Lower leg skin (tissue), 3 donors: ENCODE results near the gene TRIM42.

ENCODE experiments used
- POLR2A ChIP-seq, 2 donors: fragments of 450-650 bp; IDR thresholded peaks; one replicate each; pipeline ENCODE4 v1.6.1; 2016 to 2017; ENCODE audit warnings: antibody characterized with exemption in 2 of 2, mild to moderate bottlenecking in 1 of 2, moderate library complexity in 1 of 2
- TF ChIP-seq, protein P1 (sequence below), 3 donors: fragments of 450-650 bp; IDR thresholded peaks; one replicate each; pipeline ENCODE4 v1.5.1; 2016; ENCODE audit warnings: antibody characterized with exemption in 3 of 3, mild to moderate bottlenecking in 3 of 3, moderate library complexity in 2 of 3

- TF ChIP-seq, protein P1, sequence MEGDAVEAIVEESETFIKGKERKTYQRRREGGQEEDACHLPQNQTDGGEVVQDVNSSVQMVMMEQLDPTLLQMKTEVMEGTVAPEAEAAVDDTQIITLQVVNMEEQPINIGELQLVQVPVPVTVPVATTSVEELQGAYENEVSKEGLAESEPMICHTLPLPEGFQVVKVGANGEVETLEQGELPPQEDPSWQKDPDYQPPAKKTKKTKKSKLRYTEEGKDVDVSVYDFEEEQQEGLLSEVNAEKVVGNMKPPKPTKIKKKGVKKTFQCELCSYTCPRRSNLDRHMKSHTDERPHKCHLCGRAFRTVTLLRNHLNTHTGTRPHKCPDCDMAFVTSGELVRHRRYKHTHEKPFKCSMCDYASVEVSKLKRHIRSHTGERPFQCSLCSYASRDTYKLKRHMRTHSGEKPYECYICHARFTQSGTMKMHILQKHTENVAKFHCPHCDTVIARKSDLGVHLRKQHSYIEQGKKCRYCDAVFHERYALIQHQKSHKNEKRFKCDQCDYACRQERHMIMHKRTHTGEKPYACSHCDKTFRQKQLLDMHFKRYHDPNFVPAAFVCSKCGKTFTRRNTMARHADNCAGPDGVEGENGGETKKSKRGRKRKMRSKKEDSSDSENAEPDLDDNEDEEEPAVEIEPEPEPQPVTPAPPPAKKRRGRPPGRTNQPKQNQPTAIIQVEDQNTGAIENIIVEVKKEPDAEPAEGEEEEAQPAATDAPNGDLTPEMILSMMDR (IDR thresholded peaks at IDR 0.05), result no peak
- no peak for TF ChIP-seq POLR2A (IDR thresholded peaks at IDR 0.05)
These were observed 28.1 kb downstream of the TRIM42 start for GRCh38 chr3:140705954-140706353.
